ENCODE measurements around the gene ZMYND15. TPM values are rescaled to one million over a fixed set of nuclear protein-coding genes. Genes with fewer than 3 reads are reported as not detected.

Gene ZMYND15
- total and polyA plus RNA-seq, 2 of the 13 experiments (the other 11 are each of a cell fraction or from before 2014, with no cell fraction given) = 0.24 to 2.7 TPM

DNA sequence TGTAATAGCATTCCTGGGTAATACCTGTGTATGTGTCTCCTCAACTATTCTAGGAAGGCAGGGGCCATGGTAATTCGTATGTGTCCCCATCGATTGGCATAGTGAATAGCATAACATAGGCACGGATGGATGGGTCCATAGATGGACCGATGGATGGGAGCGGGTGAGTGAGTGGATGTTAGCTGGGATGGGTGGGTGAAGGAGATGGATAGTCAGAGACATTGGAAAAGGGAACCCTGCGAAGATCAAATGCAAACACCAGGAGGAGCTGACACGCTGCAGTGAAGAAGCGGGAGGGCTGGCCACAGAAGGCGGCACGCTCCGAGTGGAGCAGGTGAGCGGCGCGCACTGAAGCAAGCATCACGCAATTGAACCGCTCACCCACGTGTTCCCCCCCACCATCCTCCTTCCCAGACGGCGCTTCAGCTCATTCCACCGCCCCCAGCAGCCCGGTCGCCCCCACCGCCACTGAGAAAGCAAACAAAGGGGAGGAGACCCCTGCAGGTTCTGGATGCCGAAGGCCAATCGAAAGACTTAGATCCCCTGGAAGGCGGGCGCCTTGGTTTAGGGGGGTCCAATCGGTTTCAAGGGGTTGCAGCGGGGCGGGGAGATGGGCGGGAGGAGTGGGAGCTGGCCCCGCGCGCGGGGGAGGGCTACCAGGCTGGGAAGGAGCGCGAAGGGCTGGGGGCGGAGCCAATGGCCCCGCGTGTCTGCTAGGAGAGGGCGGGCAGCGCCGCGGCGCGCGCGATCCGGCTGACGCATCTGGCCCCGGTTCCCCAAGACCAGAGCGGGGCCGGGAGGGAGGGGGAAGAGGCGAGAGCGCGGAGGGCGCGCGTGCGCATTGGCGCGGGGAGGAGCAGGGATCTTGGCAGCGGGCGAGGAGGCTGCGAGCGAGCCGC is 29.6 kb upstream of the ZMYND15 start, which contains the start of gene ARRB2 (continued):
- TF ChIP-seq YEATS4 (CRISPR knock-in tag; IDR thresholded peaks at IDR 0.05; ENCODE audit: borderline replicate concordance) (peak; percentile 37; the same call in 1 of the 2 replicates), ZNF34 (CRISPR knock-in tag; IDR thresholded peaks at IDR 0.05; ENCODE audit: borderline replicate concordance) (no peak), MAFG (CRISPR knock-in tag; IDR thresholded peaks at IDR 0.05) (no peak), HNF4G (IDR thresholded peaks at IDR 0.05; ENCODE audit: borderline replicate concordance, low read depth, low read length) (no peak), HNF4G (CRISPR knock-in tag; IDR thresholded peaks at IDR 0.05; ENCODE audit: borderline replicate concordance, low read depth) (no peak)
- TF ChIP-seq, protein P1, sequence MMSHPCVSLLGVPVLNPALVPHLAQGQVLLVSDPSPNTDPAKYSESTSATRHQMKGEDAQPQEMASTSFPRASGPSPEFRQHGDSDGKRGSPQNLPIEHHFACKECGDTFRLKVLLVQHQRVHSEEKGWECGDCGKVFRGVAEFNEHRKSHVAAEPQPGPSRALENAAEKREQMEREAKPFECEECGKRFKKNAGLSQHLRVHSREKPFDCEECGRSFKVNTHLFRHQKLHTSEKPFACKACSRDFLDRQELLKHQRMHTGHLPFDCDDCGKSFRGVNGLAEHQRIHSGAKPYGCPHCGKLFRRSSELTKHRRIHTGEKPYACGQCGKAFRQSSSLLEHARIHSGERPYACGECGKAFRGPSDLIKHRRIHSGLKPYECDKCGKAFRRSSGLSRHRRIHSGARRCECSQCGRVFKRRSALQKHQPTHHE (CRISPR knock-in tag; IDR thresholded peaks at IDR 0.05; ENCODE audit: borderline replicate concordance) = no peak; the same call in 1 of the 2 replicates
- TF ChIP-seq, protein P2, sequence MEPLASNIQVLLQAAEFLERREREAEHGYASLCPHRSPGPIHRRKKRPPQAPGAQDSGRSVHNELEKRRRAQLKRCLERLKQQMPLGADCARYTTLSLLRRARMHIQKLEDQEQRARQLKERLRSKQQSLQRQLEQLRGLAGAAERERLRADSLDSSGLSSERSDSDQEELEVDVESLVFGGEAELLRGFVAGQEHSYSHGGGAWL (CRISPR knock-in tag; IDR thresholded peaks at IDR 0.05) = peak; percentile 62; the same call in 1 of the 2 replicates
- TF ChIP-seq, protein P3, sequence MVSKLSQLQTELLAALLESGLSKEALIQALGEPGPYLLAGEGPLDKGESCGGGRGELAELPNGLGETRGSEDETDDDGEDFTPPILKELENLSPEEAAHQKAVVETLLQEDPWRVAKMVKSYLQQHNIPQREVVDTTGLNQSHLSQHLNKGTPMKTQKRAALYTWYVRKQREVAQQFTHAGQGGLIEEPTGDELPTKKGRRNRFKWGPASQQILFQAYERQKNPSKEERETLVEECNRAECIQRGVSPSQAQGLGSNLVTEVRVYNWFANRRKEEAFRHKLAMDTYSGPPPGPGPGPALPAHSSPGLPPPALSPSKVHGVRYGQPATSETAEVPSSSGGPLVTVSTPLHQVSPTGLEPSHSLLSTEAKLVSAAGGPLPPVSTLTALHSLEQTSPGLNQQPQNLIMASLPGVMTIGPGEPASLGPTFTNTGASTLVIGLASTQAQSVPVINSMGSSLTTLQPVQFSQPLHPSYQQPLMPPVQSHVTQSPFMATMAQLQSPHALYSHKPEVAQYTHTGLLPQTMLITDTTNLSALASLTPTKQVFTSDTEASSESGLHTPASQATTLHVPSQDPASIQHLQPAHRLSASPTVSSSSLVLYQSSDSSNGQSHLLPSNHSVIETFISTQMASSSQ (IDR thresholded peaks at IDR 0.05; ENCODE audit: low read depth) = peak; percentile 26; the same call in 1 of the 2 replicates
- TF ChIP-seq, protein P3 (CRISPR knock-in tag; IDR thresholded peaks at IDR 0.05; ENCODE audit: borderline replicate concordance) = peak; percentile 19; the same call in 1 of the 2 replicates
- TF ChIP-seq, protein P4, sequence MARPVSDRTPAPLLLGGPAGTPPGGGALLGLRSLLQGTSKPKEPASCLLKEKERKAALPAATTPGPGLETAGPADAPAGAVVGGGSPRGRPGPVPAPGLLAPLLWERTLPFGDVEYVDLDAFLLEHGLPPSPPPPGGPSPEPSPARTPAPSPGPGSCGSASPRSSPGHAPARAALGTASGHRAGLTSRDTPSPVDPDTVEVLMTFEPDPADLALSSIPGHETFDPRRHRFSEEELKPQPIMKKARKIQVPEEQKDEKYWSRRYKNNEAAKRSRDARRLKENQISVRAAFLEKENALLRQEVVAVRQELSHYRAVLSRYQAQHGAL (CRISPR knock-in tag; IDR thresholded peaks at IDR 0.05; ENCODE audit: not compliant biosample characterization) = no peak
- TF ChIP-seq, protein P5, sequence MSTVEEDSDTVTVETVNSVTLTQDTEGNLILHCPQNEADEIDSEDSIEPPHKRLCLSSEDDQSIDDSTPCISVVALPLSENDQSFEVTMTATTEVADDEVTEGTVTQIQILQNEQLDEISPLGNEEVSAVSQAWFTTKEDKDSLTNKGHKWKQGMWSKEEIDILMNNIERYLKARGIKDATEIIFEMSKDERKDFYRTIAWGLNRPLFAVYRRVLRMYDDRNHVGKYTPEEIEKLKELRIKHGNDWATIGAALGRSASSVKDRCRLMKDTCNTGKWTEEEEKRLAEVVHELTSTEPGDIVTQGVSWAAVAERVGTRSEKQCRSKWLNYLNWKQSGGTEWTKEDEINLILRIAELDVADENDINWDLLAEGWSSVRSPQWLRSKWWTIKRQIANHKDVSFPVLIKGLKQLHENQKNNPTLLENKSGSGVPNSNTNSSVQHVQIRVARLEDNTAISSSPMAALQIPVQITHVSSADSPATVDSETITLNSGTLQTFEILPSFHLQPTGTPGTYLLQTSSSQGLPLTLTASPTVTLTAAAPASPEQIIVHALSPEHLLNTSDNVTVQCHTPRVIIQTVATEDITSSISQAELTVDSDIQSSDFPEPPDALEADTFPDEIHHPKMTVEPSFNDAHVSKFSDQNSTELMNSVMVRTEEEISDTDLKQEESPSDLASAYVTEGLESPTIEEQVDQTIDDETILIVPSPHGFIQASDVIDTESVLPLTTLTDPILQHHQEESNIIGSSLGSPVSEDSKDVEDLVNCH (CRISPR knock-in tag; IDR thresholded peaks at IDR 0.05) = no peak
- TF ChIP-seq, protein P6, sequence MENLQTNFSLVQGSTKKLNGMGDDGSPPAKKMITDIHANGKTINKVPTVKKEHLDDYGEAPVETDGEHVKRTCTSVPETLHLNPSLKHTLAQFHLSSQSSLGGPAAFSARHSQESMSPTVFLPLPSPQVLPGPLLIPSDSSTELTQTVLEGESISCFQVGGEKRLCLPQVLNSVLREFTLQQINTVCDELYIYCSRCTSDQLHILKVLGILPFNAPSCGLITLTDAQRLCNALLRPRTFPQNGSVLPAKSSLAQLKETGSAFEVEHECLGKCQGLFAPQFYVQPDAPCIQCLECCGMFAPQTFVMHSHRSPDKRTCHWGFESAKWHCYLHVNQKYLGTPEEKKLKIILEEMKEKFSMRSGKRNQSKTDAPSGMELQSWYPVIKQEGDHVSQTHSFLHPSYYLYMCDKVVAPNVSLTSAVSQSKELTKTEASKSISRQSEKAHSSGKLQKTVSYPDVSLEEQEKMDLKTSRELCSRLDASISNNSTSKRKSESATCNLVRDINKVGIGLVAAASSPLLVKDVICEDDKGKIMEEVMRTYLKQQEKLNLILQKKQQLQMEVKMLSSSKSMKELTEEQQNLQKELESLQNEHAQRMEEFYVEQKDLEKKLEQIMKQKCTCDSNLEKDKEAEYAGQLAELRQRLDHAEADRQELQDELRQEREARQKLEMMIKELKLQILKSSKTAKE (CRISPR knock-in tag; IDR thresholded peaks at IDR 0.05; ENCODE audit: borderline replicate concordance) = no peak; the same call in 1 of the 2 replicates
